ENCODE results near the gene NRTN.

GRCh38 chr19:5767949-5768348 lies 36.9 kb upstream of the NRTN start:
- TF ChIP-seq EZH2phosphoT487 (IDR thresholded peaks at IDR 0.05; ENCODE audit: insufficient read depth, low read depth), result no peak
- no peak for TF ChIP-seq EZH2 (IDR thresholded peaks at IDR 0.05; ENCODE audit: insufficient read depth, poor library complexity, severe bottlenecking)

Data from GM23248 (cell line).